H9 (cell line): ENCODE data around the gene CHRDL1. TPM values are rescaled to one million over a fixed set of nuclear protein-coding genes. Genes with fewer than 3 reads are reported as not detected.

ENCODE experiments used
- DNase-seq: peaks from one replicate; pipeline ENCODE4 v3.0.0-alpha.2; 2017
- H2AFZ ChIP-seq: one replicate; pipeline ENCODE4 v1.6.1; 2013; ENCODE audit warnings: mild to moderate bottlenecking, low read length, control low read depth, moderate library complexity
- H2AK5ac ChIP-seq: 2 replicates; pipeline ENCODE4 v1.6.1; 2013; ENCODE audit warnings: low read length, control low read depth, mixed read lengths; ENCODE audit not compliant: insufficient read length
- H2BK120ac ChIP-seq: one replicate; pipeline ENCODE4 v1.6.1; 2013; ENCODE audit warnings: low read depth, mild to moderate bottlenecking, low read length, control low read depth, inconsistent platforms; ENCODE audit not compliant: poor library complexity, severe bottlenecking
- H2BK12ac ChIP-seq: 2 replicates; pipeline ENCODE4 v1.6.1; 2013; ENCODE audit warnings: low read length, control low read depth, mixed read lengths, low read depth; ENCODE audit not compliant: insufficient read length
- H2BK15ac ChIP-seq: 2 replicates; pipeline ENCODE4 v1.6.1; 2013; ENCODE audit warnings: low read depth, low read length, control low read depth
- H2BK20ac ChIP-seq: one replicate; pipeline ENCODE4 v1.6.1; 2013; ENCODE audit warnings: low read depth, mild to moderate bottlenecking, low read length, control low read depth, inconsistent platforms; ENCODE audit not compliant: poor library complexity, severe bottlenecking
- H2BK5ac ChIP-seq: 2 replicates; pipeline ENCODE4 v1.6.1; 2013; ENCODE audit warnings: low read length, control low read depth, mixed read lengths; ENCODE audit not compliant: insufficient read length
- H3K14ac ChIP-seq: 2 replicates; pipeline ENCODE4 v1.6.1; 2013; ENCODE audit warnings: low read length, control low read depth; ENCODE audit not compliant: insufficient read depth
- H3K18ac ChIP-seq: 2 replicates; pipeline ENCODE4 v1.6.1; 2013; ENCODE audit warnings: low read depth, mild to moderate bottlenecking, mixed read lengths, low read length, control low read depth; ENCODE audit not compliant: insufficient read length
- H3K23ac ChIP-seq: 2 replicates; pipeline ENCODE4 v1.6.1; 2013; ENCODE audit warnings: low read length, control low read depth, mixed read lengths, low read depth; ENCODE audit not compliant: insufficient read length
- H3K23me2 ChIP-seq: 2 replicates; pipeline ENCODE4 v1.6.1; 2013; ENCODE audit warnings: low read depth, mild to moderate bottlenecking, mixed read lengths, low read length, control low read depth; ENCODE audit not compliant: insufficient read length, poor library complexity, severe bottlenecking
- H3K27ac ChIP-seq: 2 replicates; pipeline ENCODE4 v1.5.1; 2013; ENCODE audit warnings: low read length, control low read depth, mixed read lengths, low read depth; ENCODE audit not compliant: insufficient read length
- H3K27me3 ChIP-seq: 2 replicates; pipeline ENCODE4 v1.6.1; 2013; ENCODE audit warnings: low read length, control low read depth, inconsistent platforms; ENCODE audit not compliant: insufficient read depth
- H3K4ac ChIP-seq: 2 replicates; pipeline ENCODE4 v1.6.1; 2013; ENCODE audit warnings: low read depth, mild to moderate bottlenecking, control low read depth, inconsistent platforms, low read length, moderate library complexity
- H3K4me1 ChIP-seq: 2 replicates; pipeline ENCODE4 v1.6.1; 2013; ENCODE audit warnings: low read length, control low read depth, inconsistent platforms; ENCODE audit not compliant: insufficient read depth
- H3K4me2 ChIP-seq: 2 replicates; pipeline ENCODE4 v1.6.1; 2013; ENCODE audit warnings: low read length, control low read depth, mixed read lengths; ENCODE audit not compliant: insufficient read length, insufficient read depth
- H3K56ac ChIP-seq: 2 replicates; pipeline ENCODE4 v1.6.1; 2013; ENCODE audit warnings: low read depth, mild to moderate bottlenecking, mixed read lengths, low read length, control low read depth; ENCODE audit not compliant: insufficient read length
- H3K79me1 ChIP-seq: 2 replicates; pipeline ENCODE4 v1.6.1; 2013; ENCODE audit warnings: low read depth, mild to moderate bottlenecking, moderate library complexity, low read length, control low read depth, inconsistent platforms; ENCODE audit not compliant: insufficient read depth, poor library complexity, severe bottlenecking
- H3K79me2 ChIP-seq: 2 replicates; pipeline ENCODE4 v1.6.1; 2013; ENCODE audit warnings: low read length, control low read depth, inconsistent platforms; ENCODE audit not compliant: insufficient read depth
- H3K9ac ChIP-seq: 2 replicates; pipeline ENCODE4 v1.6.1; 2013; ENCODE audit warnings: low read length, control low read depth, mixed read lengths; ENCODE audit not compliant: insufficient read length; ENCODE audit errors: extremely low read depth
- H3K9me3 ChIP-seq: one replicate; pipeline ENCODE4 v1.6.1; 2013; ENCODE audit warnings: low read depth, low read length, inconsistent platforms; ENCODE audit not compliant: control insufficient read depth
- H3T11ph ChIP-seq: one replicate; pipeline ENCODE4 v1.6.1; 2013; ENCODE audit warnings: mild to moderate bottlenecking, low read length, control low read depth, inconsistent platforms
- H4K20me1 ChIP-seq: one replicate; pipeline ENCODE4 v1.6.1; 2013; ENCODE audit not compliant: control insufficient read depth, insufficient read length, insufficient read depth
- H4K5ac ChIP-seq: 2 replicates; pipeline ENCODE4 v1.6.1; 2013; ENCODE audit warnings: low read depth, mild to moderate bottlenecking, mixed read lengths, low read length, control low read depth; ENCODE audit not compliant: insufficient read length
- H4K8ac ChIP-seq: replicated peaks from 2 replicates; pipeline ENCODE4 v1.6.1; 2013; ENCODE audit warnings: low read length, control low read depth, mixed read lengths, low read depth; ENCODE audit not compliant: insufficient read length
- H4K91ac ChIP-seq: 2 replicates; pipeline ENCODE4 v1.6.1; 2013; ENCODE audit warnings: low read depth, mild to moderate bottlenecking, moderate library complexity, mixed read lengths, low read length, control low read depth; ENCODE audit not compliant: insufficient read length
- H3K27ac Mint-ChIP-seq, 3 experiments: 2 replicates in 2 of 3; 3 replicates in 1 of 3; pipeline ENCODE4 v1.8.0; 2020 to 2021; ENCODE audit warnings: mixed read lengths in 3 of 3, mild to moderate bottlenecking in 1 of 3, moderate library complexity in 1 of 3
- H3K27me3 Mint-ChIP-seq: 2 replicates; pipeline ENCODE4 v1.8.0; 2021; ENCODE audit warnings: low read depth, mild to moderate bottlenecking, moderate library complexity, mixed read lengths
- H3K36me3 Mint-ChIP-seq, 3 experiments: 2 replicates in 2 of 3; 3 replicates in 1 of 3; pipeline ENCODE4 v1.8.0; 2020 to 2021; ENCODE audit warnings: low read depth in 3 of 3, mixed read lengths in 3 of 3; ENCODE audit not compliant: insufficient read depth in 1 of 3
- H3K4me1 Mint-ChIP-seq, 2 experiments: 2 replicates each; pipeline ENCODE4 v1.8.0; 2020; ENCODE audit warnings: mixed read lengths in 2 of 2
- H3K4me3 Mint-ChIP-seq, 2 experiments: 2 replicates in 1 of 2; 3 replicates in 1 of 2; pipeline ENCODE4 v1.8.0; 2020 to 2021; ENCODE audit warnings: mild to moderate bottlenecking in 2 of 2, mixed read lengths in 2 of 2, moderate library complexity in 1 of 2
- H3K9me3 Mint-ChIP-seq, 2 experiments: 2 replicates in 1 of 2; 3 replicates in 1 of 2; pipeline ENCODE4 v1.8.0; 2020; ENCODE audit warnings: mild to moderate bottlenecking in 2 of 2, mixed read lengths in 2 of 2, moderate library complexity in 1 of 2
- WGBS: extraction: QIAGEN DNeasy Blood & Tissue Kit; methylation state at CpG from one replicate; pipeline ENCODE4 v1.1.7; 2013; ENCODE audit warnings: missing lambda C conversion rate, low lambda C conversion rate, mixed read lengths; ENCODE audit not compliant: insufficient read length; ENCODE audit errors: extremely low coverage; 5-methylcytosine and 5-hydroxymethylcytosine counted together
- total RNA-seq: library from RNA; stranded (reverse); gene quantifications from 2 replicates; pipeline ENCODE4 v1.2.1, GENCODE V29; 2021
- TF ChIP-seq, protein P1 (sequence below): fragments of 200-600 bp; sonication (generic); conservative IDR thresholded peaks from 3 replicates; pipeline ENCODE4 v1.8.0; 2021; ENCODE audit warnings: antibody characterized with exemption, mild to moderate bottlenecking

Gene CHRDL1
- total RNA-seq, 1 experiment from 2014 or later: 11.8 TPM

DNA sequence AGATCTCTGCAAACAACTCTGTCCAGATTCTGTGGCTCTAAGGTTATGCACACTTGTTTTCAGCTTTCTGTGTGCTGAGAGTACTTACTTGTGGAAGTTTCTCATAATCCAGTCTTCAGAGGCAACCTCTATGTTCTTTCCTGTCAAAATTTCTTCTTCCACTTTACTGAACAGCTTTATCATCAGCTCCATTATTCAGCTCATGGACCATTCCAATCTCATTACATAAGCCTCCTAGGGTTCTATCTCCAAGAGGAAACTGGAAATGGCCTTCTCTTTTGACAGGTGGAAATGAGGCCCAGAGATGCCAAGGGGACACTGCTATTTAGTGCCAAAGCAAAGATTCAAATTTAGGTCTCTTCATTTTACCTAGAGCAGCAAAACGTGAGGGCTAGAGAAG lies 61.3 kb downstream of the CHRDL1 start:
- no peaks in the 10 kb centered on the region for H3K79me2 ChIP-seq
- H3T11ph ChIP-seq: no peak overlapping the region
- no peak overlapping the region for H2BK15ac ChIP-seq
- peaks cover 2% of the 10 kb centered on the region; the same call in 1 of the 2 replicates for H3K4me1 ChIP-seq
- H3K79me1 ChIP-seq: no peaks in the 10 kb centered on the region
- H2BK5ac ChIP-seq: no peak overlapping the region
- no peaks in the 10 kb centered on the region for H3K27me3 ChIP-seq
- no peak overlapping the region for H4K5ac ChIP-seq
- Mint-ChIP-seq H3K4me1 (peaks cover 23 to 24% of the 10 kb centered on the region in 2 experiments), H3K9me3 (no peaks in the 10 kb centered on the region), H3K4me3 (no peak overlapping the region), H3K27me3 (no peaks in the 10 kb centered on the region), H3K27ac (peak overlapping the region in 1 of 3 experiments; percentile 47; a peak in 2 of 7 replicates), H3K36me3 (no peaks in the 10 kb centered on the region; a peak in 1 of 7 replicates)
- no CpG with 5 or more reads among the region's 1 CpG for WGBS
- no peak overlapping the region for H2AFZ ChIP-seq
- no peaks in the 10 kb centered on the region for H3K23me2 ChIP-seq
- H3K4ac ChIP-seq: no peak overlapping the region
- H2AK5ac ChIP-seq: no peak overlapping the region
- no peak for DNase-seq
- H2BK120ac ChIP-seq: no peak overlapping the region
- H3K56ac ChIP-seq: no peak overlapping the region
- no peak overlapping the region for H2BK12ac ChIP-seq
- H4K8ac ChIP-seq: no peak overlapping the region
- H3K27ac ChIP-seq: no peak overlapping the region
- no peak overlapping the region for H2BK20ac ChIP-seq
- H3K9me3 ChIP-seq: no peaks in the 10 kb centered on the region
- TF ChIP-seq, protein P1, sequence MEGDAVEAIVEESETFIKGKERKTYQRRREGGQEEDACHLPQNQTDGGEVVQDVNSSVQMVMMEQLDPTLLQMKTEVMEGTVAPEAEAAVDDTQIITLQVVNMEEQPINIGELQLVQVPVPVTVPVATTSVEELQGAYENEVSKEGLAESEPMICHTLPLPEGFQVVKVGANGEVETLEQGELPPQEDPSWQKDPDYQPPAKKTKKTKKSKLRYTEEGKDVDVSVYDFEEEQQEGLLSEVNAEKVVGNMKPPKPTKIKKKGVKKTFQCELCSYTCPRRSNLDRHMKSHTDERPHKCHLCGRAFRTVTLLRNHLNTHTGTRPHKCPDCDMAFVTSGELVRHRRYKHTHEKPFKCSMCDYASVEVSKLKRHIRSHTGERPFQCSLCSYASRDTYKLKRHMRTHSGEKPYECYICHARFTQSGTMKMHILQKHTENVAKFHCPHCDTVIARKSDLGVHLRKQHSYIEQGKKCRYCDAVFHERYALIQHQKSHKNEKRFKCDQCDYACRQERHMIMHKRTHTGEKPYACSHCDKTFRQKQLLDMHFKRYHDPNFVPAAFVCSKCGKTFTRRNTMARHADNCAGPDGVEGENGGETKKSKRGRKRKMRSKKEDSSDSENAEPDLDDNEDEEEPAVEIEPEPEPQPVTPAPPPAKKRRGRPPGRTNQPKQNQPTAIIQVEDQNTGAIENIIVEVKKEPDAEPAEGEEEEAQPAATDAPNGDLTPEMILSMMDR: no peak
- H3K23ac ChIP-seq: no peak overlapping the region
- no peak overlapping the region for H4K91ac ChIP-seq
- no peak overlapping the region for H3K9ac ChIP-seq
- no peak overlapping the region for H3K14ac ChIP-seq
- no peak overlapping the region for H3K4me2 ChIP-seq
- H3K18ac ChIP-seq: no peak overlapping the region
- no peaks in the 10 kb centered on the region for H4K20me1 ChIP-seq
